Measurements from ENCODE around the gene STAT2.

GRCh38 chr12:56398324-56398723 is 38.4 kb upstream of the STAT2 start:
- TF ChIP-seq POLR2AphosphoS5 (IDR thresholded peaks at IDR 0.05; ENCODE audit: borderline replicate concordance, low read depth, low read length) (no peak), EZH2 (IDR thresholded peaks at IDR 0.05) (no peak), FOXP2 (optimal IDR thresholded peaks at IDR 0.05; ENCODE audit: control extremely low read depth, extremely low read length, insufficient read depth) (no peak)

Measured in SK-N-MC (cell line).